Measurements from ENCODE around the gene GAS7.

GAS7 gene

GRCh38 chr17:9899280-9900043 lies 298.9 kb downstream of the GAS7 start:
- no peak for DNase-seq

- DNase-seq: no peak
Measured at GRCh38 chr17:9898812-9899211, 299.6 kb downstream of the GAS7 start.

GRCh38 chr17:9897372-9897968 lies 300.9 kb downstream of the GAS7 start:
- no peak for DNase-seq

- no peak for DNase-seq
Measured at GRCh38 chr17:9895923-9896322, 302.5 kb downstream of the GAS7 start.

GRCh38 chr17:9894231-9894630 lies 304.2 kb downstream of the GAS7 start:
- no peak for DNase-seq

- DNase-seq: no peak
Measured at GRCh38 chr17:9893411-9894012, 304.9 kb downstream of the GAS7 start.

GRCh38 chr17:9890124-9890523 lies 308.3 kb downstream of the GAS7 start:
- no peak for DNase-seq

- no peak for DNase-seq
Measured at GRCh38 chr17:9887508-9887907, 310.9 kb downstream of the GAS7 start.

GRCh38 chr17:9886141-9886930 lies 312.1 kb downstream of the GAS7 start:
- peak in 1 of 56 donors; percentile 13 for DNase-seq

- DNase-seq: no peak
Measured at GRCh38 chr17:9883451-9883850, 315.0 kb downstream of the GAS7 start.

GRCh38 chr17:9880582-9880999 lies 317.8 kb downstream of the GAS7 start:
- DNase-seq: no peak

- DNase-seq: no peak
Measured at GRCh38 chr17:9878786-9879525, 319.4 kb downstream of the GAS7 start.

GRCh38 chr17:9878356-9878755 lies 320.1 kb downstream of the GAS7 start:
- DNase-seq: peak in 1 of 56 donors; percentile 4

- DNase-seq: no peak
Measured at GRCh38 chr17:9875441-9875840, 323.0 kb downstream of the GAS7 start.

GRCh38 chr17:9874722-9875121 lies 323.7 kb downstream of the GAS7 start:
- no peak for DNase-seq

- DNase-seq: no peak
Measured at GRCh38 chr17:9872852-9873251, 325.6 kb downstream of the GAS7 start.

- DNase-seq: no peak
Measured at GRCh38 chr17:9868552-9868951, 329.9 kb downstream of the GAS7 start.

- no peak for DNase-seq
Measured at GRCh38 chr17:9865586-9865985, 332.8 kb downstream of the GAS7 start.

- no peak for DNase-seq
Measured at GRCh38 chr17:9862949-9863348, 335.5 kb downstream of the GAS7 start.

GRCh38 chr17:9862220-9862619 lies 336.2 kb downstream of the GAS7 start:
- DNase-seq: no peak

GRCh38 chr17:9860851-9861250 lies 337.6 kb downstream of the GAS7 start:
- DNase-seq: no peak
